Stimulated activated CD4-positive, alpha-beta T cell treated with anti-CD3 and anti-CD28 coated beads, Interleukin-1b, Interleukin-23, amount 100 ng/mL, for 4 hours (primary cell): ENCODE results near the gene CCDC183.
"Not testable (repeated sequence)": the region's sequence is repeated elsewhere in the genome, so short reads cannot be mapped to it uniquely, and the experiment has no call there.

Experiments
- DNase-seq, 2 donors: peaks; one replicate each; pipeline ENCODE4 v3.0.0-alpha.2; 2020; ENCODE audit warnings: low read depth in 2 of 2

The CCDC183 gene

DNA sequence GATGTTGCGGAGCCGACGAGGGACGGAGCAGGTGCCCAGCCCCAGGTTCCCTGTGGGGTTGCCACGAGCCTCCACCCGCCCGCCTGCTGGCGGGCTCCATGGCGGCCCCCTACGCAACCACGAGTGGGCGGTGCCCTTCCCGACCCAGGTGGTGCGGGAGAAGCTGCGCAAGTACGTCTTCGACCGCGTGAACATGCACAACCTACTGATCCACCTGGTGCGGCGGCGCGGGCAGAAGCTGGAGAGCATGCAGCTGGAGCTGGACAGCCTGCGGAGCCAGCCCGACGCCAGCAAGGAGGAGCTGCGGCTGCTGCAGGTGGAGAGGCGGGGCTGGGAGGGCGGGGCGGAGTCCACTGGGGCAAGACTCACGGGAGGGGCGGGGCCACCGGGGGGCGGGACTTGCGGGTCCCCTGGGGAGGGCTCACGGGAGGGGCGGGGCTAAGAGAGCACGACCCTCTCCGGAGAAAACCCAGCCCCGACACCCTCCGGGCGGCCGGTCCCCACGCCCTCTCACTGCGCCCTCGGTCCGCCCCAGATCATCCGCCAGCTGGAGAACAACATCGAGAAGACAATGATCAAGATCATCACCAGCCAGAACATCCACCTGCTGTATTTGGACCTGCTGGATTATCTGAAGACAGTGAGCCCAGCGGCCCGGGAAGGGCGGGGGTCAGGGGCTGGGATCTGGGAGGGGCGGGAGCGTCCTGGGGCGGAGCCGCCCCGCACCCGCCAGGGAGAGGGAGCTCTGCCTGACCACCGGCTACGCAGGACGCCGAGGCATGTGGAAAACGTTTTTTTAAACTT is 3.9 kb downstream of the CCDC183 start:
- peak; percentile 92 for DNase-seq

DNA sequence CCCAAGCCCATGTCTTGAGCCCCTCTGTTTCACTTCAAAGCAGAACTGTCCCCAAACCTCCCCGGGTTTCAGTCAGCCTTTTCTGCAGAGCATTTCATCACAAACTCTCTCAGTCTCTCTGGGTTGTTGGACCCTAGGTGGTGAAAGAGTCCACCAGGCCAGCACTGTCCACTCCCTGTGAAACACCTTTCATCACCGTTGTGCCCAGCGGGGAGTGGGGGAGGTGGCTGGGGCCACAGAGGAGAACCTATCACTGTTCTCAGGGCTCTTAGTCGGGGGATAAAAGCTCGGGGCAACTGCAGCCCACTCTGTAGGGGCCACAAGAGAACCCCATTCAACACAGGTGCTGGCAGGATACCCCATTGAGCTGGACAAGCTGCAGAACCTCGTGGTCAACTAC is 6.2 kb downstream of the CCDC183 start:
- DNase-seq = no peak

- DNase-seq = not testable (repeated sequence)
Observed at GRCh38 chr9:136803009-136803550, 6.9 kb downstream of the CCDC183 start.

DNA sequence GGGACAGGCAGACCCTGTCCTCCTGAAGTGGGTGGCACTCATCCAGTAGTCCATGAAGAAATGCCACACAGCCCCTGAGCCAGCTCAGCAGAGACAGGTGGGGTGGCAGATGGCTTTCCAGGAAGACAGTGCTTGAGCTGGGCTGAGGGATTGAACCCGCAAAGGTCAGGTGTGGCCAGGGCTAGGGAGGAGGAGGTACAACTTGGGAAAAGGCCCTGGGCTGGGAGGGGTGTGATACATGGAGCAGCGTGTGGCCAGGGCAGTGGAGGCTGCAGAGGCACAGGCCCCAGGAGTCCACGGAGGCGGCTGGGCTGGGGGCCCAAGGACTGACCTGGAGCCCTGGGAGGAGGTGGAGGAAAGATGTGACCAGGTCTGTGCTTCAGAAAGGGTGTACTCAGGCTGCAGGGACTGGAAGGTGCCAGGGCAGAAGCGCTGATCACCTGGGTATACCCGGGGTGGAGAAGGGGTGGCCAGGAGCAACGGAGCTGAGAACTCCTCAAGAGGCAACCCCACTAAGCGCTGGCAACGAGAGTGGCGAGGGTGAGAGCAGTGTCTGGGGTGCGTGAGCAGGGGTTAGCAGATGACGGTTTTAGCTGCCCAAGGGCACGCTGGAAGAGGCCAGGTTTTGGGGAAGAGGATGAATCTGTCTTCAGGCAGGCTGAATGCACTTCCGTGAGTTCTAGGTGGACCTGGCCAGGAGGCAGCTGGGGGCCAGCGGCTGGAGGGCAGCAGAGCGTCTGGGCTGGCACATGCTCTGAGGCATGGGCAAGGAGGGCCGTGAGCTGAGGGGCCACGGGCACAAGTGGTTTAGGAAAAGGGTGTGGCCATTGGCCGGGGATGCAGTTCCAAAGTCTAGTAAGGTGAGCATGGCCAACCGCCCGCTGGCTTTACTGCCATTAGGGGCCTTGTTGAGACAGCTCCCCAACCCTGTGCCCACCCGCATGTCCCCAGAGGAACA is 7.7 kb downstream of the CCDC183 start:
- DNase-seq = no peak

GRCh38 chr9:136804509-136805206 is 8.5 kb downstream of the CCDC183 start:
- DNase-seq = no peak

DNA sequence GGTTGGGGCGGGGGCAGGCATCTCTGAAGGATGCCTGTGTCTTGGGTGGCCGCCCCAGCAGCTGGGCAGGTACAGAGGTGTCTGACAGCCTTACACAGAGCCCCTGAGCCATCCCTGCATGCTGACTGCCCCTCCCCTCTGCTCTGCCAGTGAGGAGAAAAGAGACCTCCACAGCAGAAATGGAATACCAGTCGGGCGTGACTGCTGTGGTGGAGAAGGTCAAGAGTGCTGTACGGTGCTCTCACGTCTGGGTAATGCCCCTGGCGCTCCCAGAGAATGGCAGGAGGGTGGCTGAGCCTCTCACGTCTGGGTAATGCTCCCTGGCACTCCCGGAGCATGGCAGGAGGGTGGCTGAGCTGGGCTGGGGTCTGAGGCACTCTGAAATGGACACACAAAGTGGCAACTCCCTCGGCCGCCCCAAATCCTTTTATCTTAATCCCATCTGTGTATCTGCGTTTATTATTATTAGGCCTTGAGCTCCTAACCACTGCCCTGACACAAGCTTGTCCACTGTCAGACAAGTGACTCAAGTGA is 9.1 kb downstream of the CCDC183 start:
- DNase-seq = no peak

DNA sequence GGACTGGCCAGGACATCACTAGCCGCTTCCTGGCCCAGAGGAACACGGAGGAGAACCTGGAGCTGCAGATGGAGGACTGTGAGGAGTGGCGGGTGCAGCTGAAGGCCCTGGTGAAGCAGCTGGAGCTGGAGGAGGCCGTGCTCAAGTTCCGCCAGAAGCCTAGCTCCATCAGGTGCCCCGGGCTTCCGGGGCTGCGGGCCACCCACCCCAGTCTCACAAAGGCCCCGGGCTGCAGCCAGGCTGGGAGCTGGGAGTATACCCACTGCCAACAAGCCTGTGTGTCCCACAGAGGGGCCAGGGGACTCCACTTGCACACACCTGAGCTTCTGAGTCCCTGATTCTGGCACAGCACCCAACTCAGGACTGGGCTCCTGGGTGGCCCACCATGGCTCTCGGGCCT is 9.9 kb downstream of the CCDC183 start:
- DNase-seq = no peak

GRCh38 chr9:136806631-136807201 is 10.6 kb downstream of the CCDC183 start:
- DNase-seq = no peak

- peak; percentile 72 to 75 for DNase-seq
Observed at GRCh38 chr9:136807281-136808074, 11.3 kb downstream of the CCDC183 start, which contains the start of gene RABL6. Gene RABL6, plus strand, starts transcription at chr9:136807948. Its CDS starts 249 bp downstream, at chr9:136808197.

DNA sequence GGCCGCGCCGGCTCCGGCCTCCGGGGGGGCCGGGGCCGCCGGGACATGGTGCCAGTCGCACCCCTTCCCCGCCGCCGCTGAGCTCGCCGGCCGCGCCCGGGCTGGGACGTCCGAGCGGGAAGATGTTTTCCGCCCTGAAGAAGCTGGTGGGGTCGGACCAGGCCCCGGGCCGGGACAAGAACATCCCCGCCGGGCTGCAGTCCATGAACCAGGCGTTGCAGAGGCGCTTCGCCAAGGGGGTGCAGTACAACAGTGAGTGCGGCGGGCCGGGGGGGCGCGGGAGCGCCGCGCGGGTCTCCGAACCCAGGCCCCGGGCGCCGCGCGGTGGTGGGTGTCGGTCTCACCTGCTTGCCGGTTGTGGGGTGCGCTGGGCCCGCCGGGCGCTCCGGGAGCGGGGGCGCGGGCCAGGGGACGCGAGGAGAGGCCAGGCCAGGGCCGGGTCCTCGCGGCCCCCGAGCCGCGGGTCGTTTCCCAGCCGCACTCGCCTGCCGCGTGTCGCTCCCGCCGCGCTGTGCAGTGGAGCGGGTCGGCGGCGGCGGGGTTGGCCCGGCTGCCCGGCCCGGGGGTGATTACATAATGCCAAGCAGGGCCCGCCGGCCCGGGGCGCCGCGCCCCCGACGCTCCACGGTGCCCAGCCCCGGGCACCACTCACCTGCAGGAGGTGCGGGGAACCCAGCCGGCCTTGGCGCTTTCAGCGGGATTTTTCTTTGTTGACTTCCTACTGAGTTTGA is 12.1 kb downstream of the CCDC183 start:
- DNase-seq = peak; percentile 39 to 46

GRCh38 chr9:136808806-136809158 is 12.6 kb downstream of the CCDC183 start:
- no peak for DNase-seq

DNA sequence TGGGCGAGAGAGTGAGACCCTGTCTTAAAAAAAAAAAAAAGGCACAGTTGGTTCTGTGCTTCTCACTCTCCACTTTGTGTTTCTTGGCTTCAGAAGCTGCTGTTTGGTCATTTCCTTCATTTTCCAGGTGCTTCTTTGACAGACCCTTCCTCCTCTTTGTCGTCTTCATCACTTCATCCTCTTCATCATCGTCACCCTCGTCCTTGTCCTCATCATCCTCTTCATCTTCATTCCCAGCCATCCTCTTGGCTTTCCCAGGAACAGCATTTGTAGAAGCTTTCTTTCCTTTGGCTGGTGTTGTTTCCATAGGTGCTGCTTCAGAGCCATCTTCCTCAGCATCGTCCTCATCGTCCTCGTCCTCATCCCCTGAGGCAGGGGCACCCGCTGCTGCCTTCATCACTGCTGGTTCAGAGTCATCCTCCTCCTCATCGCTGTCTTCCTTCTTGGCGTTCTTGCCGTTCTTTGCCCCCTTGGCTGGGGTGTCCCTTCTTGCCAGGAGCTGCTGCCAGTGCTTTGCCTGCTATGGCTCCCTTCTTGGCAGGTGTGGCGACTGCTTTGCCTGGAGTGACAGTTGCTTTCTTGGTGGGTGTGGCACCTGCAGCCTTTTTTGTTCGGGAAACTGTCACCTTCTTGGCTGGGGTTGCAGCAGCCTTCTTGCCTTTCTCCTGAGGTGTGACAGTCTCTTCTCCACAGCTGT is 18.7 kb downstream of the CCDC183 start:
- DNase-seq = no peak

- no peak for DNase-seq
Observed at GRCh38 chr9:136815422-136815782, 19.3 kb downstream of the CCDC183 start.

- no peak for DNase-seq
Observed at GRCh38 chr9:136820971-136821825, 25.1 kb downstream of the CCDC183 start.

DNA sequence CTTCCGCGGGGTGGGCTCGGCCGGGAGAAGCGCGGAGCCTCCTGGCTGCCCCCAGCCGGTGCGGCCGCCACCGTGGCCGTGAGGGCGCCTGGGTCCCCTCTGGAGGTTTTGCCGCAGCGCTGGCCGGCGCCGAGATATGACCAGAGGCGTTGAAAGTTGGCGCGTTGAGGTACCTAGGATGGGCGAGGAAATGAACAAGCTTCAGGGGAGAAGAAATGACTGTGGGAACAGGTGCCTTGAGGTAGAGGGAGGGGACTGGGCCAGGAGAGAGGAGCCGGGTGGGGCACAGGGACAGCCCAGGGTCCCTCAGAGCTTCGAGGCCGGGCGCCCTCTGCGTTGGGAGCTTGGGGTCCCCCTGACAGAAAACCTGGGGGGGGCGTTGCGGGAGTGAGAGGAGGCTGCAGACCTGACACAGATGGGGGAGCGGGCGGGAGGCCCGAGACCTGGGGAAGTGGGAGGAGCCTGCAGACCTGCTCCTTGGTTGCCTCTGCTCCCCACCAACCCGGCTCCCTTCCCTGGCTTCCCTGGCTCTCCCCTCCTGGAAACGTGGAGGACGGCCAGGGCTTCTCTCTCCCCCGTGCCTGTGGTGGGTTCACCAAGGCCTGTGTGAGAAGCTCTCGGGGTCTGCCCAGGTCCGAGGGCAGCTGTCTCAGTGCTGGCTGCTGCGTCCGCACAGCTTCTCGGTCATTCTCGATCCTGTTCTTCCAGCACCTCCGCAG is 25.8 kb downstream of the CCDC183 start:
- no peak for DNase-seq

DNA sequence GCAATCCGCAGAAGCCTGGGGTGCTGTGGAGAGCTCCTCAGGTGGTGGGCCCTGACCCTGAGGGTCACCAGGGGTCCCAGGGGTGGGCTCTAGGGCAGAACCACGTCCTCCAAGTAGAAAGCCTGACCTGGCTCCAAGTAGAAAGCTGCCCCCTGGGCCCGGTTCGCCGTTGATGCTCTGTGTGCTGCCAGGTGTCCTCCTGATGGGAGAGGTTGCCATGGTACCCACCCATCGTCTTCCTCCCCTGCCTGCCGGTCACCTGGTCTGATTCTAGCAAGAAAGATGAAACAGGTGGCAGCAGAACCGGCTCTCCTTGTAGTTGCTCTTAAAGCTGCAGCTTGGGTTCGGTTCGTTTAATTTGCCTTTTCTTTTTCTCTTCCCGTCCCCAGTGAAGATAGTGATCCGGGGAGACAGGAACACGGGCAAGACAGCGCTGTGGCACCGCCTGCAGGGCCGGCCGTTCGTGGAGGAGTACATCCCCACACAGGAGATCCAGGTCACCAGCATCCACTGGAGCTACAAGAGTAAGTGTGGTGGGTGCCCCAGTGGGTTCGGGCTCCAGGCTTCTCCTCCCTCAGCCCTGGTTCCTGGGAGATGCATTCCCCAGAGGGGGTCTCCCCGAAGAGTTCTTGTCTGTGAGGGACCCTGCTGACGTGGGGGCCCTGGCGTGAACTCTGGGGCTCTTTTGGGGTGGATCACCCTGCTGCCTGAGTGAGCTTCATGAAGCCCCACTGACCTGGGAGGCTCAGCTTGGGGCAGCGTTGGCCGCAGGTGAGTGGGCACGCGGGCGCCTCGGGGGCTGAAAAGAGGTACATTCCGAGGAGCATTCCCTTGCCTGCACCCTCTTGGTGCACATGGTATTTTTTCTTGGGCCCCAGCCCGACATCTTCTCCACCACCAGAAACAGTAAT is 27.3 kb downstream of the CCDC183 start:
- no peak for DNase-seq
